Stimulated activated CD4-positive, alpha-beta T cell treated with anti-CD3 and anti-CD28 coated beads, TNF-alpha, amount 100 ng/mL, for 48 hours (primary cell): ENCODE measurements around the gene SIL1.

ENCODE experiments used
- DNase-seq, 3 donors: peaks; one replicate each; pipeline ENCODE4 v3.0.0-alpha.2; 2020; ENCODE audit warnings: low read depth in 3 of 3

SIL1 gene

DNA sequence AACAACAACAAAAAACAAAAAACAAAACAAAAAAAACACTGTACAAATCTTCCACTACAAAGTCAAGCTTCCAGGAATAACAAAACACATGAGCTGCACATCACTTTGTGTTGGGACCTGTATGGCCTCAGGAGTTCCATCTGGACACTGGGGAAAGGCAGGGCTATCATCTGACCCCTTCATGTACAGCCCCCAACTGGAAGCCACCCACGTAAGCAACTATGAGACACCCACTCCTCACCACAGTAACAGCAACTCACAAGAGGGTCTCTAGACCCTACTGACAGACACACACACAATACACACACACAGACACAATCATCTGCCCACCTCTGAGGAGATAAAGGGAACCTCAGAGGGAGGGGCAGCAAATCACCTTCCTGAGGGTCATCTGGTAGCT, 241.4 kb downstream of the SIL1 start:
- DNase-seq, result no peak

DNA sequence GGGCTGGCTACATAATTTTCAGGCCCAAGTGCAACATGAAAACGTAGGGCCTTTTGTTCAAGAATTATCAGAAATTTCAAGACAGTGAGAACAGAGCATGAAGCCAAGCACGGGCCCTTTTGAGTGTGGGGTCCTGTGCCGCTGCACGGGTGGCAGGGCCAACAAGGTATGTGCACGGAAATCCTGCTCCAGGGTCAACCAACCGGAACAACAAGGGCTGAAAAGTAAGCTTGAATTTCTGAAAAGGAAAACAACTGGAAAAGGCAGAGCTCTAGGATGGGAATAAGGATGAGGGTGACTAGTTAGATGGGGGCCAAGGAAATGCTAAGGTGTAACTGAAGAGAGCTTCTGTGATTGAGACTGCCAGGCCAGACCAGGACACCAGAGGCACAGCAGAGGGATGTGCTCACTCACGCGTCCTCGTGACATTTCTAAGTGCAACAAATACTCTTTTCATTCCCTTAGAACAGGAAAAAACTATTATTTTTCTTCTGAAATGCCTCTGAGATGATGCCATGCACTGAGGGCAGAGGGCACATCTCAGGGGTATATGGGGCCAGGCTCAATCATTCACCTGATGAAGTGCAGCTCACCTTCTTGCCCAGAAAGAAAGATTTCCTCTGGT, 242.4 kb downstream of the SIL1 start:
- no peak for DNase-seq

DNA sequence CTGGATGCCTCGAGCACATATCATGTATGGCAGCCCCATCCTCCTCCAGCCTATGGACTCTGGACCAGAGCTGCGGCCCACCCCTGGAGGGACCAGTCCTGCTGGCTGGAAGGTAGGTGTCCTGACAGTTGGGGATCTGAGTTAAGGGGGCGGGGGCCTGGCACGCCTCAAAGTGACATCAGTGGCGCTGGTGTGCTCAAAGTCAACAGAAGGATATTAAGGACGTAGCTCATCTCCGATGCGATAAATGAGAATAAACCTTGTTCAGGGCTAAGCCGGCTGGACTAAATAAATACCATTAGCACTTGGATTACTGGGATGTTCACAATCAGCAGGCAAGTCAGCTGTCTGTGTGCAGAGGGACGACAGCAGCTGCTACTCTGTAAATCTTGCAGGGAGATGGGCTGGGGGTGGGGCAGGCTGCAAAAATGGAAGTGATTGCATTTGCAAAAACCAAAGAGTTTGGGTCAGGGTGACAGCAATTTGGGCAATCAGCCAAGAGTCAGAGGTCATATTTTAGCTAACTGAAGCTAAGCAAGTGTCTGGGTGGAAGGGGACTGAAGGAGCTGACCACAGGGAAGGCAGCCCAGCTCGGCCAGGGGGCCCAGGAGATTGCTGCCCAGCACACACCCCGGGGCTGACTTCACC, 243.0 kb downstream of the SIL1 start:
- no peak for DNase-seq

DNA sequence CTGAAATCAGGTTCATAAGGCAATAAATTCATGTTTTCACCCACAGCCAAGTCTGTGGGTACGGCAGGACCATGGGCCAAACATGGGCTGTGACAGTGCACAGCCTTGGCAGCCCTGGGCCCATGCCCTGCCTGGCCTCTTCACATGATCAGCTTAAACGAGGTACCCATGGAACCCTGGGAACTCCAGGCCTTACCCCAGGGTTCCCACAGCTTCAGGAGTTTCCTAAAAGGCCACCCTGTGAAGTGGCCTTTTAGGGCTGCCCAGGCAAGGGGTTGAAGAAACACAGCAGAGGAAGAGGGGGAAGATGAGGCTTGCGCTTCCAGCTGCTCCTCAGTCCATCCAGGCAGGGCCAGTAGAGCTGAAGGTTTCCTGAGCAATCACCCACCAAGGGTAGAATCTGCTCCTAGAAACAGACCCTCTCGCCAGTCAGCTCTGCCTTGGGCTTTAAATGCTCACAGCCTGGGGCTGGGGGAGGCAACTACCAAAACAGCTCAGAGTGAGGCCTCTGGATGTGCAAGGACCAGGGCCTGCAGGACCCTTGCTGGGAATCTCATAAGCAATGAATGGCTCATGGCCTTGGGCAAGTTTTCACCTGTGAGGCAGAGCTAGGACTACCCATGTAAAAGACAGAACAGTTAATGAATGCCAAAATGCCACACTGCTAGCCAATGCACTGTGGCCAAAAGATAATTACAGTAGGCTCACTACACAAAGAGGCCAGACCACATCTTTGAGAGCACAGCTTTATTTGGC, 243.7 kb downstream of the SIL1 start:
- no peak for DNase-seq

DNA sequence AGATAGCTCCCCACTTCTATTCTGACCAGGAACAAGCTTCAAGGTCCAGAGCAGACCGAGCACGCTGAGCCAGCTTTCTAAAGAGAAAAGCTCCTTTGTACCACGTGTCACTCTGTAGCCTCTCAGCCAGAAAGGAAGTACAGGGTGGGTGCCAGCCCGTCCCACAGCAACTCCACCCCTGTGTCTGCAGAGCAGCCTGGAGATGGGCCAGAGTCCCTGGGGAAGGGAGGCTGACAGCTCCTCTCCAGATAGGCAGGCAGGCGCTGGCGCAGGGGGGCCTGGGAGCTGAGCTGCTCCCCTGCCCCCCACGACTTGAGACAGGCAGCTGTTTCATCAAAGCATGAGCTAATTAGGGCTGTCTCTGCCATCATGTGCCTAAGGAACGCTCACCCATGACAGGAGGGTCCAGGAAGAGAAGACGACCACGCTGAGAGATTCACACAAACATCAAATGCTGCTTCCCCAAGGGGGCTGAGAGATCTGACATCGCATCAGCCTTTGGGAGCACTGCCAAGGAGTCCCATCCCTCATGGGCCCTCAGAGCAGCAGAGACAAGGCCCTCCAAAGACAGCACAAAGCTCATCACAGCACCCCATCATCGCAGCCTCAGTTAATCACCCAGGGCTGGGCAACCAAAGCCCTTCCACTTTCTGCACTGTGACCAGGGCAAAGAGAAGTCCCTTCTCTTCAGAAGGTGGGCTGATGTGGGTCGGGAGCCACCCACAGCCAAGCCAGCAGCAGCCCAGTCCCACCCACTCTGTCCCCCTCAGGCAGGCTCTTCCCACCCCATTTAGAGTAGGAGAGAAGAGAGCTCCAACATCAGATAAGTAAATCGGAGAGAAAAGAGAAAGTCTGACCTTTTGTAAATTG, 244.5 kb downstream of the SIL1 start:
- no peak for DNase-seq

DNA sequence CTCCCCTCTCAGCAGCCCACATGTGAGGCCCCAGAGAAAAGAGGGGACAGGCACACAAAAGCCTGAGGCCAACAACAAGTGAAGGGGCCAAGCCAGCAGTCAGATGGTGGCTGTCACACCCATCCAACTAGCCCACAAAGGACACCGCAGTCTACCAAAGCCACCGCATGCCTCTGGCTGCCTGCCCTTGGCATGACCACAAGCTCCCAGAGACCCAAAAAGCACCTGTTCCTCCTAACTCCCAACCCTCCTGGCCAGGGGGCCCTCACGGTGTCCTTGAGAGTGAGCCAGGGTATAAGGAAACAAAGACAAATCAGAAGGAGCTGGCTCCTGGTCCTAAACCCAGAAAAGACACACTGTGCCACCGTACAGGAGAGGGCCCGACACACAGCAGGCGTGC, 245.2 kb downstream of the SIL1 start:
- no peak for DNase-seq

DNA sequence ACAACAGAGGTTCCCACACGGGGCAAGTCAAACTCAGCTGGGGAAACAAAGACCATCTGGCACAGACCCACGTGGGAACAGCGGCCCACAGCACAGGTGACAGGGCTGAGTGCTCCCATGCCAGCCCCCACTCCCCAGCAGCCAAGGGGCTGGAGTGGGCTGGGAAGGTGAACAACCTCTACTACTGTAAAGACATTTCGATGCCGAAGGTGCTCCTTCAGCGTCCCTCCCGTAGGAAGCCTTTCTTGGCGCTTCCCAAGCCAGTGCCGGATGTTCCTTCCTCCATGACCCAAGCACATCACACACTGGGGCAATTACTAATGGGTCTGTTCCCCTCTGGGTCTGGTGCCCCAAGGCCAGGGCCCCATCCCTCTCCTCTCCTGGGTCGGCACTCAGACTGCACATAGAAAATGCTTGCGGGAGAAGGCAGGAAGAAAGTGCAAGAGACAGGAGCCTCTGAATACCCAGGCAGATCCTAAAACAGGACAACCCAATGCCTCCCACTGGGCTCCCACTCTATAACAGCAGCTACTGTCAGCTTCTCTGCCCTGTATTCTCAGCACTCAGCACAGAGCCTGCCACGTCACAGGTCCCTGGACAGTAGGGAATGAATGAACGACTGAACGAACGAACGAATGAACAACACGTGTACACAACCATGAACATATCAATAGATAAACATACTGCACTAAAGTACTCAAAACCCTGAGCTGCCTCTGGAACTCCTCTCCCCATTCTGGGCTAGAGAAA, 246.0 kb downstream of the SIL1 start:
- DNase-seq, result no peak

DNA sequence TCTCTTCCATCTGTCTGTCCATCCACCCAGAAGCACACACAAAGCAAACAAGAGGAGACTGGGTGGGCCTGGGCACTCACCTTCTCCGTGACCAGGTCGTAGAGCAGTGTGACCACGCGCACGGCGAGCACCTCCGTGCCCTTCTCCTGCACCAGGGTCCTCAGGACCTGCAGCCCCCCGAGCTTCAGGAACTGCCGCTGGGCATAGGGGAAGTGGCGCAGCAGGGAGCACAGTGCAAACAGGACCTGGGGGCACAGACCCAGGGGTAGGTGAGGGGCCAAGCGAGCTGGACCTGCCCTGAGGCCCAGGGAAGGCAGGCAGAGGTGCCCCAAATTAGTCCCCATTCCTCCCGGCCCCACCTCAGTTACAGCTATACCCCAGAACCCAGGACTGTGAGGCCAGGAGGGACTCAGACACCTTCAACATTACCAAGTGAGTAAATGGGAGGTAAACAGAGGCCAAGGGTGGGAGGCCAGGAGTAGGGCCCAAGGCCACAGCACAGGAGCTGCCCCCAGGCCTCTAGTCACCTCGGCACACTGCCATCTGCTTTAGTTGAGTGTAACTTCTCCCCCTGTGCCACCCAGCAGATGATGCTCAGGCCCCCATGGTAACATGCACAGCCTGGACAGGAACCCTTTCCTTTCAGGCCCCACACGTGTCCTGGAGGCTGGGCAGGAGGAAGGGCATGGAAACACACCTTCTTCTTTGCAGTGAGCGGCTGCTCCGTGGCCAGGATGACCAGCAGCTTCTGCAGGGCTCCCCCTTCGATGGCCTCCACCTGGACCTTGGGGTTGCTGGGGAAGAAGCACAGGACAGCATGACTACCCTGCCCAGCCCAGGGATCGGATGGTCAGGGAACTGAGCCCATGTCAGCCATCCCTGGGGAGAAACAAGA, 246.8 kb downstream of the SIL1 start:
- DNase-seq, result no peak

DNA sequence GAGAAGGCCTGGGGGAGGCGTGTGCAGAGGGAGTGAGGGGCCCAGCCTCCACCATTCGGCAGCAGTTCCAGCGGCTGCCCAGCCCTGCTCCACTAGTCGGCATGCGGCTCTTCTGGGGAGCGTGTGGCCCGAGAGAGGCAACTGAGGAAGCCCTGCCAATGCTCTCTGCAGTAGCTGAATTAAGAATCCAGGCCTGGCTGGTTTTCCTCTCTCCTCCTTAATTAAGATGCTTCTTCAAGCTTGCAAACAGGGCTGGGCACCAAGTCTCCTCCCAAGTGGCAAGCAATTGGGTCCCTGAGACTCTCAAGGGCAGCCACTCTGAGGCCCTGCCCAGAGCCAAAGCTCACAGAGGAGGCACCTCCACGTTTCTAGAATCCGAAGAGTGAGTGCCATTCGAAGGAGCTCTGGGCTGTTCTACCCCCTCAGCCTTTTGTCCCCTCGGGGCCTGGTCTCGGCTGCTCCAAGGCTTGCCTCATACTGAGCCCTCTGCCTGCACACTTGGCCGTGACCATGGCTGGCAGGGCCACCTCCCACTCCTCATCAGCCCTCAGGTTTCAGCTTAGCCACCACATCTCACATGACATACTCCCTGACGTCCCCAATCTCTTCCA, 247.6 kb downstream of the SIL1 start:
- no peak for DNase-seq

DNA sequence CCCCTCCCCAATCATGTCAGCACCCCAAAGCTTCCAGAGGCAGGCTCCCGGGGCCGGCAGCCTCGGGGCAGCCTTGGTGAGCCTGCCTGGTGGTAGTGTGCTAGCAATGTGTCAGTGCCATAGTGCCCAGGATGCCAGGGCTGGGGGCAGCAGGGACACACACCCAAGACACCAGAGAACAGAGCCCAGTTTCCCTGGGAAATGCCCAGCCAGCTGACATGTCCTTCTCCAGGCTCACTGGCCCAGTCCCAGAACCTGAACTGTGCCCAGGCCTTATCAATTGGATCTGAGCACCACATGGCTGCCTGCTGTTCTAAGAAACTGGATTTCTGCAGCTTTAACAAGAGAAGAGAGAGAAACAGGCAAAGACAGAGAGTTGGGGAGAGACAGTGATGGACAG, 248.2 kb downstream of the SIL1 start:
- DNase-seq, result no peak

DNA sequence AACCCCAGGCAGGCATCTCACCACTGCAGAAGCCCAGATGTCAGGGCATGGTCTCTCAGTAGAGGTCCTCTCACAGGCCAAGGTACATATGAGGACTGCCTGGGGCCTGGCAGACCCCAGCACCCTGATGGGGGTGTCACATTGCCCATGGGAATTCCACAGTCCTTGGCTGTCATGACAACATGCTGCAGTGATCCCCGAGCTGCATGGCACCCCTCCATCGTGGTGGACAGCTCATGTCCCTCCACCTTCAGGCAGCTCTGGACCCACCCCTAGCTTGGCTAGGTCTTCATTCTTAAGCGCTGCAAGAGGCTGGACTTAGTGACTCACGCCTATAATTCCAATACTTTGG, 249.0 kb downstream of the SIL1 start:
- no peak for DNase-seq

DNA sequence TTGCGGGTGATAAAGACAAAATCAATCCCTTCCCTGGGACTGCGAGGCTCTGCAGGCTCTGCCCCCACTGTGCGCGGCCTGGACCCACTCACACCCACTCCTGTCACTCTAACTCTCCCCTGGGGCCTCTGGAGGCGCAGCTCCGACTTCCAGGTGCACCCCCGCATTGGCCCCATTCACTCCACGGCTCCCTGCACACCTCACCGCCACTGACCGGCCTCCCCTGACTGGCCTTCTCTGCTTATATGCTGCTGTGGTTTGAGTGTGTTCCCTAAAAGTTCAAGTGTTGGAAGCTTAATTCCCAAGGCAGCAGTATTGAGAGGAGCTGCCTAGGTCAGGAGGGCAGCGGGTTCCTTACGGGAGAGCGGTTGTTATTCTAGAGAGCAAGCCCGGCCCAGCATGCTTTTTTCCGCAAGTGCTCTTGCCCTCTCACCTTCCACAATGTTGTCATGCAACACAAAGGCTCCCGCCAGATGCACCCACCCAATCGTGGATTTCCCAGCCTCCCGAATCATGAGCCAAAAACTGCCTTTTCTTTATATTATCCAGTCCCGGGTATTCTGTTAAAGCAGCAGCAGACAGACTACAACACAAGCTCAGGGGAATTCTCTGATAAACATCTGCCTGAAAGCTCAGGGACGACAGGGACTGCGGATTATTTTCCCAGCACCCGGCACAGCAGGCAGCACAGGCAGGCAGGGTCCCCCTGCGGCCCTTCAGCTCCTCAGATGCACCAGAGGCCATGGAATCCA, 249.5 kb downstream of the SIL1 start:
- DNase-seq, result no peak

DNA sequence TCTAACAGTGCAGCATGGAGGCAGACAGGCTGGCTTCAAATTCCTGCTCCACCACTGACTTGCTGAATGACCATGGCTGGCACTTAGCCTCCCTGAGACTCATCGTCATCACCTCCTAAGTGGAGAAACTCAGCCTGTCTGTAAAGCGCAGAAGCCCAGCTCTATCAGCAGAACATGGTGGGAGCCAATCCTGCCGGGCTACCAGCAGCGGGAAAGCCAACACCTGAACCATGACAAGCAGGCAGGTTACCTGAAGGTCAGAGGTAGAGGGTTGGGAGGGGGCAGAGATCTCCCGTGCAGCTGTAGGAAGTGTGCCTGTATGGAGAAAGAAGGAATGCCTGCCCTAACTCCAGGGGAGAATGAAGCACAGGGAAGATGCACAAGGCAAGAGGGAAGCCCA, 250.4 kb downstream of the SIL1 start:
- DNase-seq, result no peak

DNA sequence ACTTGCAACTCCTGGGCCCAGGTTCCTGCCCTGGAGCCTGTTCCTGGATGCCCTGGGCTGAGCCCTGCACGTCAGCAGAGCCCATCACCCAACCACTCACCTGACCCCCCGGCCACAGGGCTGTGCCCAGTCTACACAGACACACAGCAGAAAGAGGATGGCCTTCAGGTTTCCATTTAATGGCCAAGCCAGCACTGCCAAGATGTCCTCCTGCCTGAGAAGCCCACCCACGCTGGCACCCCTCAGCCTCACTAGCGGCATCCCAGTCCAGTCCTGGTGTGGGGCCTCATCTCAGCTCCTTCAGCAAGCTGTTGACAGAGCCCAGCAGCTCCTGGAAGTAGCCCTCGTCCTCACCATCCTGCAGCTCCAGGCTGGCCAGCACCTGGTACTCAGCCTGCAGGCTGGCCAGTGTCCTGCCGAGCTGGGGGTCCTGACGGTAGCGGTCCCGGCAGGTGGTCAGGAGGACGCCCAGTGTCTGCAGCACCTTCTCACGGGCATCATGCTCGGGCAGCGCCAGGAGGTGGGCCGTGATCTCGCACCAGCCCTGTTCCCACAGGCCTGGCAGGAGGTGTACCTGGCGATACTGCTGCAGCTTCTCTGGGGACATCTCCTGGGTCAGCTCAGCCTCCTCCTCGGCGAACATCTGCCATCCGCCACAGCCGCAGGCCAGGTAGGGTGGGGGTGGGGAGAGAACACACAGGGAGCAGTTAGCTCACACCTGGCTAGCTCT, 251.2 kb downstream of the SIL1 start:
- no peak for DNase-seq

DNA sequence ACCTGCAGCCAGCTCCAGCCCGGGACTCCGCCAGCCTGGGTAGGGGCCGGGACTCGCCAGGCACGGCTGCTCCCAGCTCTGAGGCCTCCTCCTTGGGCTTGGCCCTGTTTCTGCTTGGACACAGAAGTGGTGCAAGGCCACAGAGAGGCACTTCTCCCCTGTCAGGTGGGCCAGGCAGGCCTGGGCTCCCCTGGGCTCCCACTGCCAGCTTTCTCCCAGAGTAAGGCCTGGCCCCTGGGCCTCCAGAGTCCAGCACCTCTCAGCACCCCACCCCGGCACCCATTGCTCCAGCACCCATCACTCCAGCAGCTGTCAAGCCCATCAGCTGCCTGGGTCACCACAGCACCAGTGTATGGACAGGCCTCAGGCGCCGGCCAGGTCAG, 251.9 kb downstream of the SIL1 start:
- DNase-seq, result no peak

DNA sequence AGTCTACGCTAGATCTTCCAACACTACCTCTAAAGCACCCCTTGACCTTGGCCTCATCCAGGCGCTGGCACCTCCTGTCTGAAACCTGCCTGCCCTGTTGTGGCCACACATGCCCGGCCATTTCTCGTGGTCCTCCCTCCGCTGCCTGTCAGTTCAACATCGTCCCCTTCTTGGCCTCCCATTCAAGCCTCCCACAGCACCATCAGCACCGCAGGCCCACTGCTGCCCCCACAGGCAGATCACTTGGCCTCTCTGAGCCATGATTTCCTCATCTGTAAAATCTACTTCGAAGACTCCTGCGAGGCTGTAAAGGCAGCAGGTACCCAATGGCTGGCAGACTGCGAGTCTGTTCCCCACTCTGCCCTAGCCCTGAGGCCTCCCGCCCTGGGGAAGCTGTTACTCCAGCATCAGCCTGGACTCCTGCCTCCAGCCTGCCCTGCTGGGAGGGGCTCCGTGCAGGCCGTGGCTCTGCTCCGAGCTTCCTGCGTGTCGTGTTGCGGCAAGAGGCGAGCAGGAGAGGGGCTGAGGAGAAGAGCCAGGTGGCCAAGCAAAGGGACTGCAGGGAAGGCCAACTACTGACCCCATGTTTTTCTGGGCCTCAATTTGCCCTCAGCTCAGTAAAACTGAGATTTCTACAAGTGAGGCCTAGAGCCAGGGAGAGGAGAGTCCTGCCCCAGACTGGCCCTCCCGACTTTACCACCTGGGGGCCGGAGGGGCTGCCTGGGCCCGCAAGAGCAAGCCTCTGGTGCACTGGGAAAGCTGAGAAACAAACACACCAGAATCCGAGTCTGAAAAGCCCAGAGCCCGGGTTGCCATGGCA, 252.5 kb downstream of the SIL1 start:
- no peak for DNase-seq

DNA sequence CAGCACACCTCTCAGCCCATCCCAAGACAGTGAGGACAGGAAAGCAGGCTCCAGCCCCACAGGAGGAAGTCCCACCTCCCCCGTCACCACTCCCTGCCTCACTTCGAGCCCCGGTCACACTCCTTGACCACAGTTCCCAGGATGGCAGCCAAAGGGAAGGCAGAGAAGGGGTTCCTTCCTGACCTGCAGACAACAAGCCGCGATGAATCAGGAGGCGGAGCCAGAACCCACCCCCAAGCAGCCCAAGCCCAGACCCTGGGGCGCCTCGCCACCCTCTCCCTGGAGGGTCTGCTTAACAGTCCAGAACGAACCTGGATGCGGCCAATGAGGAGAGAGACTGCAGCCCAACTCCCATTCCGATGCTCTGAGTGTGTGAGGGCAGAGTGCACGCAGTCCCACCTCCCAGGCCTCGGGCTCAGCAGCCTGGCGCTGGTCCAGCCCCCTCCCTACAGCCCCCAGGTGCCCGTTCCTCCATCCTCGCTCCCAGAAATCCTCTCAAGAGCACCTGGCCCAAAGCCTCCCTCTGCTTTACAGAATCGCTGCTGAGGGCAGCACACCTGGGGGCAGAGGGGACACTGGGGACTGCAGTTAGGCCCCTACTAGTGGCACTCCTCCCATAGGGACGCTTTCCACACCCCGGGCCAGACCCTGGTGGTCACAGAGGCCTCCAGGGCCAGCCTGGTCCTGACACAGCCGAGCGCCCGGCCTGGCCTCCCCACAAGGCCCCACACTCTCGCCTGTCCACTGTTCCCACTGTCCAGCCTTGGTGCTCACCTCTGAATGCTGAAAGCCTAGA, 253.4 kb downstream of the SIL1 start:
- DNase-seq, result no peak
